ENCODE data around the gene POU2AF2.
"Not testable (repeated sequence)": the region's sequence is repeated elsewhere in the genome, so short reads cannot be mapped to it uniquely, and the experiment has no call there.

POU2AF2 gene, protein sequence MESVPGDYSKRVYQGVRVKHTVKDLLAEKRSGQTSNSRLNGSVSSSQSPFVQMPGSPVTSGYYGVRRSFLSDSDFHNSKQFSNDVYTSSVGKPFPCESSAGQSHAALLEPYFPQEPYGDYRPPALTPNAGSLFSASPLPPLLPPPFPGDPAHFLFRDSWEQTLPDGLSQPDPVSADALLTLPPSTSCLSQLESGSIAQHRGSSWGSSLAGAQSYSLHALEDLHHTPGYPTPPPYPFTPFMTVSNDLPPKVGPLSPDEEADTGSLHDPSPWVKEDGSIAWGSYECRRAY

DNA sequence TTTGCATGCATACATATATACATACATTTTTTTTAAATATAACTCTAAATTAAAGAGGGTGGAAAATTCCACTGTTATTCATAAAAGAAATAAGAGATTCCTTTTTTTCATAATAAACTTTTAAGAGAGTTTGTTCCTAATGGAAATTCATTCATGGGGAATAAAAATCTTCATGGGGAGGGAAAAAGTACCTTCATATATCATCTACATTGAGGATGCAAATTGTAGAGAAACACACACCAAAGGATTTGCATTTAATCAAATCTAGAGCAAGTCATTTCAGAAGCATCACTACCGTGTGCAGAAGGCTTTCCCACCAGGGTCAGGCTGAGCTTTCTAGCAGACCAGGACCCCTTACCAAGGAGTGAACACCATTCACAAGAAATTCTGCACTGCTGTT lies at the start of gene POU2AF2:
POU2AF2 (plus strand) TSS at position 301 of the 400 bp plus-strand sequence. CDS start 129 bp downstream, outside the sequence.
- DNase-seq: no peak

GRCh38 chr11:111200010-111200534 lies 45.5 kb upstream of the POU2AF2 start:
- DNase-seq: no peak

- DNase-seq: no peak
These were observed 41.3 kb upstream of the POU2AF2 start for GRCh38 chr11:111204211-111204610.

DNA sequence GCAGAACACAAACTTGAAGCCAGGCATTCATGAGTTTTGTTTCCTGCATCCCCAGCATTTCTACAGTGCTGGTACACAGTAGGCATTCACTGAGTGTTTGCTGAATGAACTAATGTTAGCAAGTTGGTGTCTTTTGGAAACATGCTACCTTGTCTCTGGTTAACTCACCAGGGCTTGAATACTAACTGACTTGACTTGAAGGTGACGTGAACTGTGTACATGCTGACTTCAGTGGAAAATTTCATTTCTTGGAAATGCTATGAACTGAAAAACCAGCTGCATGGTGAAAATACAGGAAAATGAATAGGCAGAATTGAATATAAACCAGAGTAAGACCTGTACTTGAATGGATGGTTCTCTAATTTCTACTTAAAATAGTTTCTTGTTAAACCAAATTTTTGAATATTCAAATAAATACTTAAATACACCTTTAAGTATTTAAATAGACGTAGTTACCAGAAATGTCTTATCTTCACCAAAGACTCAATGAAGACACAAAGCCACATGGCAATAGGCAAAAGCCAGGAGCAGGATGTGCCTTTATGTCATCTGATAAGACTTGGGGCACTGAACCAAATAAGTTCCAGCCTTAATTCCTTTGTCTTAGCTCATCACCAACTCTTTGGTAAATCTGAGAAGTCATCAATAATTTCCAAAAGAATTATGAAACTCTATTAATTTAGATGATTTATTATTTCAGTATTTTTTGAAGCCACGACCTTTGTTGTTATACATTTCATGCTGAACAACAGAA lies 39.7 kb upstream of the POU2AF2 start:
- DNase-seq: no peak

DNA sequence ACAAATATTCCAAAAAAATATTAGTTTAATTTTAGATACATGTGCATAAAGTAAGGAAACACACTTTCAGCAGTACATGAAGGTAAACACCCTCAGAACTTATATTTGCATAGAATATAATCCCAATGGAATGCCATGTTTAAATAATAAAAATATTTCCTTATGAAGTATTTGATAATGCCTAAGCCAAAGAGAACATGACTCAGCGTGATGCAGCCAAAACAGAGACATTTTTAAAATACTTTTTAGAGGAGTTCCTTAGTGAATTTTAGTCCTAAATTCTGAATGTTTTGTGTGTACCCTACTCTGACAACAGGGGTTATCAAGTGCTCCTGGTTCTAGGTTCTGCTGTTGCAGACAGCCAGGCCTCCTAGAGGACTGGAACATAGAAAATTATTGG lies 39.1 kb upstream of the POU2AF2 start:
- no peak for DNase-seq

DNA sequence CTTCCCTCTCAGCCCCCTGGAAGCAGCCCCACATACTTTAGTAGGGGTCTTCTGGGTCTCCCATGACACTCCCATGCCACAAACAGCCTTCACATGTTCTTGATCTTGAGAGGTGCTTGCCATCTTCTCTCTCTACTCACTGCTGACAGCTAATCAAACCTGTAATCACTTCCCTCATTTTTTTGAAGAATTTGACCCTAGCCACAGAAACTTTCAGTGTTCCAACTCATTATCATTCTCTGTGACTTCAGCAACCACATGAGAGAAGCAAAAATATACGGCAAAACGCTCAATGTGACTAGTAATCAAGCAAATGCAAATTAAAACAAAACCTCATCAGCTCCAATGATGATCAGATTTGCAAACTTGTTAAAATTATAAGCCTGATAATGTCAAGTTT lies 38.3 kb upstream of the POU2AF2 start:
- no peak for DNase-seq

DNA sequence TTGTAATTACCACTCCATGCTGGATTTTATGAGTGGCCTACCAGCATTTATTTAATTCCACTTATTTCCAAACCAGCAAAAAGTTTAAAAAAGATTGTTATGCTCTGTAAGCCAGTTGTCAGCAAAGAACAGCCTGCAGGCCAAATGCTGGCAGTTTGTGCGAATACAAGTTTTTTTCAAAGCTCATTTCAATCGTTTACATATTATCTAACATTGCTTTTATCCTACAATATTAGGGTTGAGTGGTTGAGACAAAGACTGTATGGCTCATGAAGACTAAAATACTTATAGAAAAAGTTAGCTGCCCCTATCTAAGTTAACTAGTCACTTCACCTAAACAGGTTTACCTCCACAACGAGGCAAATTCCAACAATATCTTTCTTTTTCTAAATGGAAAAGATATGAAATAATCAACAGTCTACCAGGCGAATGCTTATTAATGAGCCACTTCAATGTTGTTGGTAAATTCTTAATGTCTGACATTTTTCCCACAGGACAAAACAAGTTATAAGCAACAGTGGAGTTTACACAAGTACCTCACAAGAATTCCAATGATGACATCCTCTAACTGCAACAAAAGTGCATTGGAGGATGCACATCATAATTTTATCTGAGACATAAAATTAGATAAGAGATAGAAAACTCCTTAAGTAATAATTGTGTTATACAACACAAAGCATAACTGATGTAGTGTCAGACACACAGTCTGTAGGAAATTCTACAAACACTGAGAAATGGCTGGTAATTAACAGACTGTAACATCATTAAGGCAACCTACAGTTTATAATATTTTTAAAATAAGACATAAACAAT lies 35.8 kb upstream of the POU2AF2 start:
- DNase-seq: no peak

- no peak for DNase-seq
These were observed 32.3 kb upstream of the POU2AF2 start for GRCh38 chr11:111213256-111213655.

DNA sequence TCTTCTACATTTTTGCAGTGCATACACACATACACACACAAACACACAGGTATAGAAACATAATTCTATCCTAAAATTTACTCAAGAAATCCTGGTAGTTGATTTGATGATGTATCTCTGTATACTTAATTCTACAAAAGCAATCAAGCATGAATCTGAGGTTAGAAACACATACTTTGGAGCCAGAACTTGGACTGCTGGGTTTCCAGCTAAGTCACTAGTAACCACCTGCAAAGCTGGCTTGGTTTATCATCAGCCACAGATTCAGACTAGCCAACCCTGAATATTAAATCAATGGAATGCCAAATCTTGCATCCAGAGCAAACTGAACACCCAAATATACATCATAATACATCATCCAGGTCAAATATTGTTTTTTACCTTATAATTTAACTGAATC lies 24.8 kb upstream of the POU2AF2 start:
- DNase-seq: no peak

GRCh38 chr11:111221208-111221607 lies 24.3 kb upstream of the POU2AF2 start:
- DNase-seq: no peak

DNA sequence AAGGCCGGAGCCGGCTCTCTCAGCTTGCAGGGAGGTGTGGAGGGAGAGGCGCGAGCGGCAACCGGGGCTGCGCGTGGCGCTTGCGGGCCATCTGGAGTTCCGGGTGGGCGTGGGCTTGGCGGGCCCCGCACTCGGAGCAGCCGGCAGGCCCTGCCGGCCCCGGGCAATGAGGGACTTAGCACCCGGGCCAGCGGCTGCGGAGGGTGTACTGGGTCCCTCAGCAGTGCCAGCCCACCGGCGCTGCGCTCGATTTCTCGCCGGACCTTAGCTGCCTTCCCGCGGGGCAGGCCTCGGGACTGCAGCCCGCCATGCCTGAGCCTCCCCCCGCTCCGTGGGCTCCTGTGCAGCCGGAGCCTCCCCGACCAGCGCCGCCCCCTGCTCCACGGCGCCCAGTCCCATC lies 23.6 kb upstream of the POU2AF2 start:
- DNase-seq: not testable (repeated sequence)

- not testable (repeated sequence) for DNase-seq
These were observed 22.6 kb upstream of the POU2AF2 start for GRCh38 chr11:111222821-111223455.

GRCh38 chr11:111225881-111226280 lies 19.6 kb upstream of the POU2AF2 start:
- DNase-seq: no peak

DNA sequence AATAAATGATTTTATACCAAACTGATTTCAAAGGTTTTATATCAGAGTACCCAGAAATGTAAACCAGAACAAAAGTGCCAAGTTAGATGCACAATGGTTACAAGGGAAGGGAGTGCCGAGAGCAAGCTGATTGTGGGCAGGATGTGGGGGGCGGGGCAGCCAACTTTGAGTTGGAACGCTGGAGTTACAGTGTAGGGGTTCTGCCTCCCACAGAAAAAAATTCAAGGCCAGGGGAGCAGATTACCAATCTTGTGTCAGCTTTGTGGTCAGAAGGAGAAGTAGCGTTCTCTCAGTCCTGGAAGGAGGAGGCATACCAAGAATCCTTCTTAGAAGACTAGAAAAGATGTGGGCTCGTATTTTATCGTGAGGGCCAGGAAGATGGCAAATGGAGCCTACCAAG lies 15.9 kb upstream of the POU2AF2 start:
- DNase-seq: no peak

DNA sequence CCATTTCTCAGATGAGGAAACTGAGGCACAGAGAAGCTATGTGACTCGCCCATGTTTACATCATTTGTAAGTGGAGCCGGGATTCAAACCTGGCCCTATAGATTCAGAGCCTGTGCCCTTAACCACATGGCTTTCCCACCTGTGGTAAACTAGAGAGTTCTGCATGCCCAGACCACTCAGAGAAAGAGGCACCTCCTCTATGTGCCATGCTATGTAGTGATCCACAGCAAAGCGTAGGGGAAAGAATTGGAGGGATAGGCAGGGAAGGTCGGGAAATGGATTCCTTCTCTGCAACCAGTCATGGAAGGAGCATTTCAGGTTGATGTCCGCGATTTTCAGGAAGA lies 15.4 kb upstream of the POU2AF2 start:
- DNase-seq: no peak

DNA sequence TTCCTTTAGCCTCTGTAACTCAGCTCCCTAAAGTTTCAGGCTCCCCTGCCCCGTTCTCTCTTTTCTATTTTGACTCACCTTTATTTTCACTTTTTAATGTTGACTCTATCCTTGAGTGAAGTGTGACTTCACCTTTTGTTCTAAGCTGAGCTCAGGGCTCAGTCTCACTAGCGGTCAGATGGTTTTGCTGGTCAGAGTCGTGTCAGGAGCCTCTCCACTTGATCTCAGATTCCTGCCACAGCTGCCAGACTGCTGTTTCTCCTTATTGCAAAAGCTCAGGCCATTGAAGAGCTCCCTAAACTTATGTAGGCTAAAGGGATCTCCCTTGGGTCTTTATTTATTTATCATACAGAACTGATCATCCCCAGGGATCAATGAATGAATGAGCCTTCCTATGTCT lies 13.7 kb upstream of the POU2AF2 start:
- DNase-seq: no peak

GRCh38 chr11:111236383-111236782 lies 9.1 kb upstream of the POU2AF2 start:
- no peak for DNase-seq

- DNase-seq: no peak
These were observed 7.6 kb upstream of the POU2AF2 start for GRCh38 chr11:111237926-111238325.

DNA sequence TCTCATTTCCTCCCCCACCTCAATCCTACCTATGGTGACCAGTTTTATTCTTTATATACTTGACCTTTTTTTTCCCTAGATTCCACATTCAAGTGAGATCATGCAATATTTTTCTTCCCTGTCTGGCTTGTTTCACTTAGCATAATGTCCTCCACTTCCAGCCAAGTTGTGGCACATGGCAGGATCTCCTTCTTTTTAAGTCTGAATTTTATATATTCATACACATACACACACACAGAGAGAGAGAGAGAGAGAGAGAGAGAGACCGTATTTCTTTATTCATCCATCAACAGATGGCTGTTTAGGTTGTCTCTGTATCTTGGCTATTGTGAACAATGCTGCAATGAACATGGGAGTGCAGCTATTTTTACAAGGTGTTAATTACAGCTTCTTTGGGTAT lies 1.4 kb downstream of the POU2AF2 start:
- DNase-seq: no peak

GRCh38 chr11:111250936-111251335 lies 5.4 kb downstream of the POU2AF2 start:
- no peak for DNase-seq

- no peak for DNase-seq
These were observed 7.6 kb downstream of the POU2AF2 start for GRCh38 chr11:111253131-111253530.

DNA sequence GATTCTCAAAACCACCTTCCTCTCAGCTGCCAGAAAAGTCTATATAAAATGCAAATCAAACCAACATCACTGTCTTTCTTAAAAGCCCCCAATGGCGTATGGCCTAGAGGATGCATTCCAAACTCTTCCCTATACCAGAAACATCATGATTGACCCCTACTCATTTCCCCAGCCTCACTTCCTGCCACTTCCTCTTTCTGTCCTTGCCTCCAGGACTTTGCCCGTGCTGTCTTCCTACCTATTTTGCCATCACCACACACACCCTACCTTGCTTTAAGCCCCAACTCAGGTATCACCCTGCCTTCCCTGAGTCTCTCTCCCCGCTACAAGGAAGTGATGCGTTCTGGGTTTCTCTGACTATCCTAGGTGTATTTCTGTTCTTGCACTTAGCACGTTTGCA lies 8.1 kb downstream of the POU2AF2 start:
- no peak for DNase-seq

DNA sequence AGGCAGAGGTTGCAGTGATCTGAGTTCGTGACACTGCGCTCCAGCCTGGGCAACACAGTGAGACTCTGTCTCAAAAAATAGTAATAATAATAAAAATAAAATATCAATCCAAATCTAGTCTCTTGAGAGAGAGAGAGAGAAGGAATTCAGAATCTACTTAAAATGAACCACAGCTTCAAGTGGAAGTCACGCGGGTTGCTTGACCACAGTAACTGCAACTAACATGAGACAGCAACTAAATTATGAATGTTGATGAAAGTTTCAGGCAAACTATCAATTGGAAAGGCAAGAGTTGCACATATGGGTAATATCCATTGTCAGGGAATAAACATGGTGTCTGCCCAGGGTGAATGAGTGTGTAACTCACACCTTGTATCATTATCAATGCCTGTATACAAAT lies 12.5 kb downstream of the POU2AF2 start:
- DNase-seq: no peak
